AG10803 (cell line): ENCODE results near the gene RLF.

Source experiments
- DNase-seq: peaks from one replicate; pipeline ENCODE4 v3.0.0; 2010; ENCODE audit warnings: low read depth
- H3K4me3 ChIP-seq: 2 replicates; pipeline ENCODE4 v1.5.1; 2011; ENCODE audit warnings: mild to moderate bottlenecking, low read length, control low read depth
- CTCF ChIP-seq: conservative IDR thresholded peaks from 2 replicates; pipeline ENCODE4 v1.5.1; 2011; ENCODE audit warnings: mild to moderate bottlenecking, low read length, control low read depth, inconsistent platforms

The RLF gene

GRCh38 chr1:40161125-40161887 is at the start of gene RLF:
RLF (plus strand) TSS chr1:40161387; CDS start chr1:40161400, 13 bp downstream.
- DNase-seq = peak; percentile 93
- H3K4me3 ChIP-seq = peak within 1 kb of the TSS; percentile 94
- no peak for TF ChIP-seq CTCF

GRCh38 chr1:40114400-40114799 is 46.8 kb upstream of the RLF start:
- no peak for DNase-seq
- TF ChIP-seq CTCF = no peak
- no peak overlapping the region for H3K4me3 ChIP-seq

- TF ChIP-seq CTCF = no peak
- H3K4me3 ChIP-seq = no peak overlapping the region
Observed at GRCh38 chr1:40120128-40120527, 41.1 kb upstream of the RLF start.

GRCh38 chr1:40122855-40123254 is 38.3 kb upstream of the RLF start:
- no peak overlapping the region for H3K4me3 ChIP-seq
- TF ChIP-seq CTCF = no peak
- no peak for DNase-seq

More at GRCh38 chr1:40120128-40120527, 41.1 kb upstream of the RLF start:
- DNase-seq = no peak

GRCh38 chr1:40130892-40131291 is 30.3 kb upstream of the RLF start:
- no peak for TF ChIP-seq CTCF
- no peak for DNase-seq
- no peak overlapping the region for H3K4me3 ChIP-seq

GRCh38 chr1:40132383-40133311 is 28.5 kb upstream of the RLF start:
- peak overlapping the region; percentile 44 for H3K4me3 ChIP-seq
- peak; percentile 20 for DNase-seq
- no peak for TF ChIP-seq CTCF

- H3K4me3 ChIP-seq = peak overlapping the region; percentile 44; the same call in 1 of the 2 replicates
- DNase-seq = no peak
- TF ChIP-seq CTCF = no peak
Observed at GRCh38 chr1:40133312-40133665, 27.9 kb upstream of the RLF start.
